Measurements from ENCODE around the gene IFITM5.

IFITM5 gene

GRCh38 chr11:282171-282570 is 17.2 kb downstream of the IFITM5 start:
- DNase-seq: no peak

- no peak for DNase-seq
Measured at GRCh38 chr11:281486-282161, 17.7 kb downstream of the IFITM5 start.

GRCh38 chr11:280706-281485 is 18.4 kb downstream of the IFITM5 start:
- peak in 2 of 3 donors; percentile 35 to 50 for DNase-seq

- DNase-seq: peak; percentile 47 to 80 (median 68)
Measured at GRCh38 chr11:279966-280705, 19.2 kb downstream of the IFITM5 start.

GRCh38 chr11:279040-279965 is 20.0 kb downstream of the IFITM5 start:
- peak in 2 of 3 donors; percentile 28 to 52 for DNase-seq

GRCh38 chr11:278001-278951 is 21.1 kb downstream of the IFITM5 start, which contains the start of gene NLRP6:
TSS of gene NLRP6 (plus strand) at chr11:278407. CDS start at chr11:278570, 163 bp downstream.
- DNase-seq: no peak

- no peak for DNase-seq
Measured at GRCh38 chr11:276219-276618, 23.1 kb downstream of the IFITM5 start.

GRCh38 chr11:272931-273198 is 26.5 kb downstream of the IFITM5 start:
- DNase-seq: no peak

- no peak for DNase-seq
Measured at GRCh38 chr11:272195-272930, 27.0 kb downstream of the IFITM5 start.

GRCh38 chr11:271319-271715 is 28.0 kb downstream of the IFITM5 start:
- no peak for DNase-seq

GRCh38 chr11:270451-271318 is 28.6 kb downstream of the IFITM5 start:
- DNase-seq: peak in 1 of 3 donors; percentile 21

GRCh38 chr11:269146-269890 is 30.0 kb downstream of the IFITM5 start:
- DNase-seq: peak; percentile 82 to 94 (median 93)

- DNase-seq: peak; percentile 70 to 81 (median 79)
Measured at GRCh38 chr11:268716-269145, 30.6 kb downstream of the IFITM5 start.

- DNase-seq: peak; percentile 64 to 90 (median 72)
Measured at GRCh38 chr11:267491-267994, 31.8 kb downstream of the IFITM5 start.

GRCh38 chr11:266676-267439 is 32.5 kb downstream of the IFITM5 start:
- peak in 2 of 3 donors; percentile 42 to 54 for DNase-seq

- no peak for DNase-seq
Measured at GRCh38 chr11:261624-262023, 37.7 kb downstream of the IFITM5 start.

GRCh38 chr11:259413-259812 is 39.9 kb downstream of the IFITM5 start:
- DNase-seq: no peak
